Right forelimb (tissue), 1 donor: Measurements from ENCODE around the gene PPM1H.
"Not testable (repeated sequence)": the region's sequence is repeated elsewhere in the genome, so short reads cannot be mapped to it uniquely, and the experiment has no call there.

ENCODE experiments used
- DNase-seq: peaks from one replicate; pipeline ENCODE4 v3.0.0-alpha.2; 2018

PPM1H gene

GRCh38 chr12:62761658-62762057 is 173.3 kb downstream of the PPM1H start:
- DNase-seq, result no peak

DNA sequence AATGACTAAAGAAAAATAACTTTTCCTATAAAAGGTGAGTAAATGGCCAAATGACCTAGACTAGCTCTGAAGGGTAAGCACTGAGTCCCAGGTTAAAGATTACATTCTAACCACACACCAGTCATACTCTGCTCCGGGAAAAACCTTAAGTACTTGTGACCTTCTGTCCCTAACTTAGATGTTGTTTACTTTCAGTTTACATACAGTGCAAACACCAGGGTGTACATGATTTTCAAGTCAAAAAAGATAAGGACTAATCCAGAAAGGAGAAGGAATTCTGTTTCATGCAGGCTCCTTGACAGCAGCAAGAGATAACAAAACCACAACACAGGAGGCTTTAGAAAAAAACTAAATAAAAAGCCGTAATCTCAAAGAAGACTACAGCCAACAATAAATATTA is 174.2 kb downstream of the PPM1H start:
- DNase-seq, result no peak

- not testable (repeated sequence) for DNase-seq
Measured at GRCh38 chr12:62760341-62760740, 174.6 kb downstream of the PPM1H start.

DNA sequence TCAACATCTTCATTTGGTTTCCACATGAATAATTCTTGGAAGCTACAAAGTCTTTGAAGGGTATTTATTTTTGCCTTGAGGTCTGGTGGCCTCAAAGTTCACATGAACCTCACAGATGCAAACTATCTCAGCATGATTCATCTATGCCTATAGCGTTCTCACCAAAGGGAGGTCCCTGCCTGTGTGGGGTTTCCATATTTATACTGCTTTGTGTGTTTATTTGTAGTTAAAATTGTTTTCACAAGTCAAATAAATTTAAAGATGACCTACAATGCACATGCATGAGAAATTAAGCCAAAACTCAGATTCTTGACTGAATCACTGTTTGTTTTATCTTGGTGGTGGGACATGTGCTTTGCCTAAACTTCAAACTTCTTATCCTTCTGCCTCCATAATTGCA is 176.7 kb downstream of the PPM1H start:
- no peak for DNase-seq

DNA sequence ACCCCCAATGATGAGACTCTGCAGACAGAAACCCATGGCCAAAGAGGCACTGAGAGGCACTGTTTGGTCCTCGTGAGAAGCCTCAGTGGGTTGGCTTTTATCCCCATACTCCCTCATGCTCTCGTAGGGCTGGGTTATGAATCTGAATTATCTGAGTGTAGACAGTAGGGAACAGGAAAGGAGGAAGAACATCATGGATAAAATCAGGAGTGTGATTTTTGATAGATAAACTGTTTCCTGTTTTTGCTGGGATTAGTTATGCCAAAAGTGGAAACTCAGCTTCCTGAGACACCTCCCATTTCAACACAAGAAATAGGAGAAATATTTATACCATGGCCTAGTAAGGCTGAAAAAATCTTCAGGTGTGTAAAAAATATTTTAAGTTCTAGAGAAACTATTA is 177.9 kb downstream of the PPM1H start:
- no peak for DNase-seq

DNA sequence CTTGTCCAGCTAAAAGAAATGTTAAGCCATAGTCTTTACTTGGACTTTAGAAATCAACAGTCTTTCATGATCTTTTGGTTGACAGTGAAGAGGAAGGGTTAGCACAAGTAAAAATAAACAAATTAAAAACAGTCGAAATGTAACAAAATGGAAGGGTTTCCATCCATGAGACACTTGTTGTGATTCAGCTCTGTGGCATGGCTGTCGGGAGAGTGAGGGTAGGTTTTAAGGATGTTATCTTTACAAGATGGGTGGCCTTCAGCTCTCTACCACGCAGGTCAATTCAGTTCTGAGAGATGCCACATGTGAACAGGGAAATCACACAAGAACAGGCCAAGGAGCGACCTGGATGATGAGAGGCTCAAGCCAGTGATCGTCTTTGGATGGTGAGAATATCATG is 180.2 kb downstream of the PPM1H start:
- DNase-seq, result no peak

GRCh38 chr12:62751810-62752155 is 183.2 kb downstream of the PPM1H start:
- peak; percentile 17 for DNase-seq

GRCh38 chr12:62750941-62751809 is 183.8 kb downstream of the PPM1H start:
- no peak for DNase-seq

- no peak for DNase-seq
Measured at GRCh38 chr12:62749586-62749985, 185.4 kb downstream of the PPM1H start.

DNA sequence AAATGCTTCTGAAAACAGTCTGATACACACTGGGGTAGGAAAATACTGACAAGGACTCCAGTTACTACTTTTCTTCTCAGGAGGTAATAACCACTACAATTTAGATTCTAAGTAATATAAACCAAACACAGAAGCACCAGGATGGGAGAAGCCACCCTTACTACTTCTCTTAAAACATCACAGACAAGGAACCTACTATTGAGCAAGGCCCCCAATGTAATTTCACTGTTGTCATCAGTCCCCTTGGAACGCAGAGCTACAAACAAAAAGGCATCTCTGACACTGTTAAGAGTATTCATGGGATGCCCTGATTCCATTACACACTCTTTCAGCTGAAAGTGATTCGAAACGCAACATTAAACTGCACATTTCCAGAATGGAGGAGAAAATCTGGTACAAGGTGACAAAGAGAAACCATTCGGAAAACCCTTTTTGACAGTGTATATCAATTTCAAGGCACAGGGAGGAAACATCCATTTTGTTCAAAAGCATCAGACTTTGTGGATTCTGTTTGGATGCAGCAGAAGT is 185.9 kb downstream of the PPM1H start:
- no peak for DNase-seq

GRCh38 chr12:62744551-62744950 is 190.4 kb downstream of the PPM1H start:
- no peak for DNase-seq

GRCh38 chr12:62739266-62740015 is 195.5 kb downstream of the PPM1H start:
- no peak for DNase-seq

DNA sequence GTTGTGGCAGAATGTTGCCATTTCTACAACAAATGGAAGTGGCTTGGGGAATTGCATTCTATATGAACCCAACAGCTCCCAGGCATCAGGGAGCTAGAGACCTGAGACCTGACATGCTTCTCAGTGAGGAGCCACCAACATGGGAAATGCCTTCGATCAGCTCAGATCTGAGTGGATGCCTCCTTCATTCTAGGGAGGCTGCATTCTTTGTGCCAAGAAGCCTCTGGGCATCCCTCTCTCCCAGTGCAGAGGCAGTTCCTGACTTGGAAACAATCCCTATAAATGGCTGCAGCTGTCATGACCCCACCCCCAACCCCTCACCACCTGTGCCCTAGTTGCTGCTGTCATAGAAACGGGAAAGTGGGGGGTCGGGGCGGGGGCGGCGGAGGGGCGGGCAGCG is 196.3 kb downstream of the PPM1H start:
- no peak for DNase-seq

- DNase-seq, result no peak
Measured at GRCh38 chr12:62738105-62738504, 196.8 kb downstream of the PPM1H start.

- no peak for DNase-seq
Measured at GRCh38 chr12:62737615-62738014, 197.3 kb downstream of the PPM1H start.

GRCh38 chr12:62737188-62737587 is 197.8 kb downstream of the PPM1H start:
- no peak for DNase-seq

GRCh38 chr12:62736596-62736995 is 198.4 kb downstream of the PPM1H start:
- no peak for DNase-seq

- no peak for DNase-seq
Measured at GRCh38 chr12:62732861-62733427, 202.0 kb downstream of the PPM1H start.

- DNase-seq, result peak; percentile 67
Measured at GRCh38 chr12:62731055-62731820, 203.7 kb downstream of the PPM1H start.

- DNase-seq, result no peak
Measured at GRCh38 chr12:62730649-62731048, 204.3 kb downstream of the PPM1H start.

DNA sequence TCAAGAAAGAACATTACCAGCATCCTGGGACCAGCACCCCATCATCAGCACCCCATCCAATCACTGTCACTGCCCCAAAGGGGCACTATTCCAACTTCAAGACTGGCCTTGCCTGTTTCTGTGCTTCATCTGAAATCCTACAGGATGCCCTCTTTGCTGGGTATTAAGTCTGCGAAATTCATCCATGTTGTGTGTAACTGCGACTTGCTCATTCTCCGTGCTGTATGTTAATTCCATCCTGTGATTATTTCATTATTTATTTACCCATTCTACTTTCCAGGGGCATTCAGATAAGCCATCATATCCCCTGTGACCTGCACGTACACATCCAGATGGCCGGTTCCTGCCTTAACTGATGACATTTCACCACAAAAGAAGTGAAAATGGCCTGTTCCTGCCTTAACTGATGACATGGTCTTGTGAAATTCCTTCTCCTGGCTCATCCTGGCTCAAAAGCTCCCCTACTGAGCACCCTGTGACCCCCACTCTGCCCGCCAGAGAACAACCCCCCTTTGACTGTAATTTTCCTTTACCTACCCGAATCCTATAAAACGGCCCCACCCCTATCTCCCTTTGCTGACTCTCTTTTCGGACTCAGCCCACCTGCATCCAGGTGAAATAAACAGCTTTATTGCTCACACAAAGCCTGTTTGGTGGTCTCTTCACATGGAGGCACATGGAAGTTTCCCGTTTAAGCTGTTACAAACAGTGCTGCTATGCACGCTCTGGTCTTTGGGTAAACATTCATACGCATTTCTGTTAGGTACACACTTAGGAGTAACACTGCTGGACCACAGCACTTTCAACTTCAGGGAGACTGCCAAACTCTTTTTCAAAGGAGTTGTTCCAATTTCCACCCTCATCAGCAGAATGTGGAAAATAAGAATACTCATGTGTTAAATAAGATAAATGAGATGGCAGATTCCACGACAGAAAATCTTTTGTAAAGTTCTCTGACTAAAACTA is 205.1 kb downstream of the PPM1H start:
- not testable (repeated sequence) for DNase-seq

- no peak for DNase-seq
Measured at GRCh38 chr12:62728741-62729140, 206.2 kb downstream of the PPM1H start.
